ENCODE results near the gene CDK19. TPM values are rescaled to one million over a fixed set of nuclear protein-coding genes. Genes with fewer than 3 reads are reported as not detected.
A peak's percentile ranks its signal among the peaks of the same experiment; 100 is the strongest.

CDK19 gene
- total and polyA plus RNA-seq, 2 experiments from 2014 or later: 7.7 to 10.1 TPM

GRCh38 chr6:110618591-110619267 lies 196.5 kb downstream of the CDK19 start:
- ATAC-seq (peak; percentile 88), DNase-seq (ENCODE audit: low spot score) (peak; percentile 75)
- Mint-ChIP-seq H3K27me3 (ENCODE audit: insufficient read depth, low read depth, poor library complexity) (no peaks in the 10 kb centered on the region), H3K4me3 (no peak overlapping the region), H3K9me3 (no peaks in the 10 kb centered on the region; the same call in 2 of the 3 replicates), H3K27ac (peak overlapping the region; percentile 24; the same call in 1 of the 2 replicates), H3K36me3 (ENCODE audit: low read depth) (no peaks in the 10 kb centered on the region; the same call in 2 of the 3 replicates), H3K4me1 (peaks cover 18% of the 10 kb centered on the region)
- no peaks in the 10 kb centered on the region for H4K20me1 ChIP-seq (replicated peaks; ENCODE audit: insufficient read depth)
- no peaks in the 10 kb centered on the region for H3K79me2 ChIP-seq (replicated peaks; ENCODE audit: insufficient read depth)
- H3K27ac ChIP-seq (ENCODE audit: low read depth): no peak overlapping the region
- H3K27me3 ChIP-seq (ENCODE audit: insufficient read depth): no peaks in the 10 kb centered on the region
- H3K4me1 ChIP-seq (ENCODE audit: insufficient read depth): peaks cover 22% of the 10 kb centered on the region
- no peaks in the 10 kb centered on the region for H3F3A ChIP-seq (replicated peaks; ENCODE audit: low read depth)
- H3K4me3 ChIP-seq: no peak overlapping the region
- H3K4me2 ChIP-seq: no peak overlapping the region
- no peaks in the 10 kb centered on the region for H3K9me2 ChIP-seq (ENCODE audit: insufficient read depth)
- TF ChIP-seq POLR2AphosphoS5 (IDR thresholded peaks at IDR 0.05; ENCODE audit: low read depth): no peak
- TF ChIP-seq CREB1 (CRISPR knock-in tag; IDR thresholded peaks at IDR 0.05; ENCODE audit: low read depth): no peak
- TF ChIP-seq, protein P1, sequence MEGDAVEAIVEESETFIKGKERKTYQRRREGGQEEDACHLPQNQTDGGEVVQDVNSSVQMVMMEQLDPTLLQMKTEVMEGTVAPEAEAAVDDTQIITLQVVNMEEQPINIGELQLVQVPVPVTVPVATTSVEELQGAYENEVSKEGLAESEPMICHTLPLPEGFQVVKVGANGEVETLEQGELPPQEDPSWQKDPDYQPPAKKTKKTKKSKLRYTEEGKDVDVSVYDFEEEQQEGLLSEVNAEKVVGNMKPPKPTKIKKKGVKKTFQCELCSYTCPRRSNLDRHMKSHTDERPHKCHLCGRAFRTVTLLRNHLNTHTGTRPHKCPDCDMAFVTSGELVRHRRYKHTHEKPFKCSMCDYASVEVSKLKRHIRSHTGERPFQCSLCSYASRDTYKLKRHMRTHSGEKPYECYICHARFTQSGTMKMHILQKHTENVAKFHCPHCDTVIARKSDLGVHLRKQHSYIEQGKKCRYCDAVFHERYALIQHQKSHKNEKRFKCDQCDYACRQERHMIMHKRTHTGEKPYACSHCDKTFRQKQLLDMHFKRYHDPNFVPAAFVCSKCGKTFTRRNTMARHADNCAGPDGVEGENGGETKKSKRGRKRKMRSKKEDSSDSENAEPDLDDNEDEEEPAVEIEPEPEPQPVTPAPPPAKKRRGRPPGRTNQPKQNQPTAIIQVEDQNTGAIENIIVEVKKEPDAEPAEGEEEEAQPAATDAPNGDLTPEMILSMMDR (conservative IDR thresholded peaks at IDR 0.05; ENCODE audit: low read depth in 2 of 2): peak; percentile 65
- no peak overlapping the region for H2AFZ ChIP-seq
- H3K36me3 ChIP-seq (ENCODE audit: insufficient read depth): no peaks in the 10 kb centered on the region

DNA sequence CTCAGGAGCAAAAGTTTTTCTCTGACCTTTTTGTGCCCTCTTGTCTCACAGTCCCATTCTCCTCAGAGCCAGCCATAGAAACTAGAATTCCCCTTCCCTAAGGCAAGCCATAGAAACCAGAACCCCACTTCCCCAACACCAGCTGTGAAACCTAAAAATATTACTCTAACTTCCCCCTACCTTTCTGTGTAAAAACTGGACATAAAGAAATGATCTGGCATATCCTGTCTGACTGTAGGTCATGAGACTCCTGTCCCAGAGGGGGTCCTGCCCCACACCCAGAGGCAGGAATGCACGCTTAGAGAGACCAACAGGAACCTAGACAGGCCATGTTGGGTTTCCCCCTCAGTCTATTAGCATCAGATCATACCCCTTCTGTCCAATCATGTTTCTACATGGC lies 198.2 kb downstream of the CDK19 start:
- ATAC-seq (no peak), DNase-seq (ENCODE audit: low spot score) (no peak)
- H3K36me3 ChIP-seq (ENCODE audit: insufficient read depth): no peaks in the 10 kb centered on the region
- no peaks in the 10 kb centered on the region for H3K79me2 ChIP-seq (replicated peaks; ENCODE audit: insufficient read depth)
- peak overlapping the region; percentile 56; the same call in 1 of the 2 replicates for H3K27ac Mint-ChIP-seq
- no peaks in the 10 kb centered on the region; the same call in 2 of the 3 replicates for H3K9me3 Mint-ChIP-seq
- no peak overlapping the region for H3K27ac ChIP-seq (ENCODE audit: low read depth)
- no peaks in the 10 kb centered on the region for H4K20me1 ChIP-seq (replicated peaks; ENCODE audit: insufficient read depth)
- no peaks in the 10 kb centered on the region for H3F3A ChIP-seq (replicated peaks; ENCODE audit: low read depth)
- TF ChIP-seq ZNF114 (CRISPR knock-in tag; IDR thresholded peaks at IDR 0.05) (no peak), JUNB (IDR thresholded peaks at IDR 0.05; ENCODE audit: unreplicated experiment) (no peak), NANOG (IDR thresholded peaks at IDR 0.05; ENCODE audit: borderline replicate concordance) (no peak), CREB1 (CRISPR knock-in tag; IDR thresholded peaks at IDR 0.05; ENCODE audit: low read depth) (no peak), EZH2phosphoT487 (IDR thresholded peaks at IDR 0.05; ENCODE audit: unreplicated experiment) (no peak), STAT1 (IDR thresholded peaks at IDR 0.05; ENCODE audit: unreplicated experiment) (no peak)
- TF ChIP-seq, protein P2, sequence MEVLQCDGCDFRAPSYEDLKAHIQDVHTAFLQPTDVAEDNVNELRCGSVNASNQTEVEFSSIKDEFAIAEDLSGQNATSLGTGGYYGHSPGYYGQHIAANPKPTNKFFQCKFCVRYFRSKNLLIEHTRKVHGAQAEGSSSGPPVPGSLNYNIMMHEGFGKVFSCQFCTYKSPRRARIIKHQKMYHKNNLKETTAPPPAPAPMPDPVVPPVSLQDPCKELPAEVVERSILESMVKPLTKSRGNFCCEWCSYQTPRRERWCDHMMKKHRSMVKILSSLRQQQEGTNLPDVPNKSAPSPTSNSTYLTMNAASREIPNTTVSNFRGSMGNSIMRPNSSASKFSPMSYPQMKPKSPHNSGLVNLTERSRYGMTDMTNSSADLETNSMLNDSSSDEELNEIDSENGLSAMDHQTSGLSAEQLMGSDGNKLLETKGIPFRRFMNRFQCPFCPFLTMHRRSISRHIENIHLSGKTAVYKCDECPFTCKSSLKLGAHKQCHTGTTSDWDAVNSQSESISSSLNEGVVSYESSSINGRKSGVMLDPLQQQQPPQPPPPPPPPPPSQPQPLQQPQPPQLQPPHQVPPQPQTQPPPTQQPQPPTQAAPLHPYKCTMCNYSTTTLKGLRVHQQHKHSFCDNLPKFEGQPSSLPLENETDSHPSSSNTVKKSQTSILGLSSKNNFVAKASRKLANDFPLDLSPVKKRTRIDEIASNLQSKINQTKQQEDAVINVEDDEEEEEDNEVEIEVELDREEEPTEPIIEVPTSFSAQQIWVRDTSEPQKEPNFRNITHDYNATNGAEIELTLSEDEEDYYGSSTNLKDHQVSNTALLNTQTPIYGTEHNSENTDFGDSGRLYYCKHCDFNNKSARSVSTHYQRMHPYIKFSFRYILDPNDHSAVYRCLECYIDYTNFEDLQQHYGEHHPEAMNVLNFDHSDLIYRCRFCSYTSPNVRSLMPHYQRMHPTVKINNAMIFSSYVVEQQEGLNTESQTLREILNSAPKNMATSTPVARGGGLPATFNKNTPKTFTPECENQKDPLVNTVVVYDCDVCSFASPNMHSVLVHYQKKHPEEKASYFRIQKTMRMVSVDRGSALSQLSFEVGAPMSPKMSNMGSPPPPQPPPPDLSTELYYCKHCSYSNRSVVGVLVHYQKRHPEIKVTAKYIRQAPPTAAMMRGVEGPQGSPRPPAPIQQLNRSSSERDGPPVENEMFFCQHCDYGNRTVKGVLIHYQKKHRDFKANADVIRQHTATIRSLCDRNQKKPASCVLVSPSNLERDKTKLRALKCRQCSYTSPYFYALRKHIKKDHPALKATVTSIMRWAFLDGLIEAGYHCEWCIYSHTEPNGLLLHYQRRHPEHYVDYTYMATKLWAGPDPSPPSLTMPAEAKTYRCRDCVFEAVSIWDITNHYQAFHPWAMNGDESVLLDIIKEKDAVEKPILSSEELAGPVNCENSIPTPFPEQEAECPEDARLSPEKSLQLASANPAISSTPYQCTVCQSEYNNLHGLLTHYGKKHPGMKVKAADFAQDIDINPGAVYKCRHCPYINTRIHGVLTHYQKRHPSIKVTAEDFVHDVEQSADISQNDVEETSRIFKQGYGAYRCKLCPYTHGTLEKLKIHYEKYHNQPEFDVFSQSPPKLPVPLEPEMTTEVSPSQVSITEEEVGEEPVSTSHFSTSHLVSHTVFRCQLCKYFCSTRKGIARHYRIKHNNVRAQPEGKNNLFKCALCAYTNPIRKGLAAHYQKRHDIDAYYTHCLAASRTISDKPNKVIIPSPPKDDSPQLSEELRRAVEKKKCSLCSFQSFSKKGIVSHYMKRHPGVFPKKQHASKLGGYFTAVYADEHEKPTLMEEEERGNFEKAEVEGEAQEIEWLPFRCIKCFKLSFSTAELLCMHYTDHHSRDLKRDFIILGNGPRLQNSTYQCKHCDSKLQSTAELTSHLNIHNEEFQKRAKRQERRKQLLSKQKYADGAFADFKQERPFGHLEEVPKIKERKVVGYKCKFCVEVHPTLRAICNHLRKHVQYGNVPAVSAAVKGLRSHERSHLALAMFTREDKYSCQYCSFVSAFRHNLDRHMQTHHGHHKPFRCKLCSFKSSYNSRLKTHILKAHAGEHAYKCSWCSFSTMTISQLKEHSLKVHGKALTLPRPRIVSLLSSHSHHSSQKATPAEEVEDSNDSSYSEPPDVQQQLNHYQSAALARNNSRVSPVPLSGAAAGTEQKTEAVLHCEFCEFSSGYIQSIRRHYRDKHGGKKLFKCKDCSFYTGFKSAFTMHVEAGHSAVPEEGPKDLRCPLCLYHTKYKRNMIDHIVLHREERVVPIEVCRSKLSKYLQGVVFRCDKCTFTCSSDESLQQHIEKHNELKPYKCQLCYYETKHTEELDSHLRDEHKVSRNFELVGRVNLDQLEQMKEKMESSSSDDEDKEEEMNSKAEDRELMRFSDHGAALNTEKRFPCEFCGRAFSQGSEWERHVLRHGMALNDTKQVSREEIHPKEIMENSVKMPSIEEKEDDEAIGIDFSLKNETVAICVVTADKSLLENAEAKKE (CRISPR knock-in tag; IDR thresholded peaks at IDR 0.05): no peak
- TF ChIP-seq, protein P1 (conservative IDR thresholded peaks at IDR 0.05; ENCODE audit: low read depth in 2 of 2): no peak
- no peaks in the 10 kb centered on the region for H3K27me3 Mint-ChIP-seq (ENCODE audit: insufficient read depth, low read depth, poor library complexity)
- H3K4me1 Mint-ChIP-seq: peaks cover 35% of the 10 kb centered on the region
- H2AFZ ChIP-seq: no peak overlapping the region
- H3K4me3 Mint-ChIP-seq: no peak overlapping the region
- H3K9me2 ChIP-seq (ENCODE audit: insufficient read depth): no peaks in the 10 kb centered on the region
- no peak overlapping the region for H3K4me3 ChIP-seq
- no peaks in the 10 kb centered on the region for H3K36me3 Mint-ChIP-seq (ENCODE audit: low read depth)
- no peak overlapping the region for H3K4me2 ChIP-seq
- H3K27me3 ChIP-seq (ENCODE audit: insufficient read depth): no peaks in the 10 kb centered on the region
- peaks cover 37% of the 10 kb centered on the region for H3K4me1 ChIP-seq (ENCODE audit: insufficient read depth)
